ENCODE results near the gene EDARADD. TPM values are rescaled to one million over a fixed set of nuclear protein-coding genes. Genes with fewer than 3 reads are reported as not detected.

EDARADD gene
- total RNA-seq, 1 donor from 2014 or later: 0.43 TPM

DNA sequence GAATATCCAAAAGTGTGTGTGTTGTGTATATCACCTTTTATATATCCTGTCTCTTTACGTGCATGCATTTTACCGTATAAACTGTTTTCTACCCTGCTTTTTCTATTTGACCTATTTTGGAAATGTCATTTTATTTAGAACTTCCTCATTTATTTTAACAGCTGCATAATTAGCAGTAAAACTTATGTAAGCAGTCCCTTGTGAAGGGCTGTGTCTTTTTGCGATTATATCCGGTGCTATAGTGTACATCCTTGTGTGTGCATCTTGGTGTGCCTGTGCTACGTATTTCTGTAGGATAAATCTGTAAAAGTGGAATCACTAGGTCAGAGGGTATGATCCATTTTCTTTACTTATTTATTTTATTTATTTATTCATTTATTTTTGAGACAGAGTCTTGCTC, 136.9 kb downstream of the EDARADD start:
- intact Hi-C loops (cut with DNase I): no loop called here
- no peak for DNase-seq (ENCODE audit: low spot score)

DNA sequence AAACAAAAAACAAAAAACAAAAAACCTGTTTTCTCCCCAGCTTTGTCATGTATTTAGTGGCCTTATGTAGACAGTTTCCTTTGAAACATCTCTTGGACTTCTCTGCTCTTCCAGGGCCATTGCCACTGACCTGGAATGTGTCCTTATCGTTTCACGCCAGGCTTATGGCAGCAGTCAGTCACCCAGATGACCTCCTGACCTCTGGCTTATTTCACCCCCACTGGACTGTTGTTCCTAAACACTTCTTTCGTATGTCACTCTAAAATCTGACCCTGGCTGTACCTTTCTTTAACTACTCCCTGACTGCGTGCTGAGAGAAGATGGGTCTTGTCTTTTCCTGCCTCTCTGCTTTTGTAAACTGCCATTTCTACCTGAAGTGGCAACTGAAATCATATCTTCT, 138.8 kb downstream of the EDARADD start:
- intact Hi-C loops (cut with DNase I): no loop called here
- no peak for DNase-seq (ENCODE audit: low spot score)

DNA sequence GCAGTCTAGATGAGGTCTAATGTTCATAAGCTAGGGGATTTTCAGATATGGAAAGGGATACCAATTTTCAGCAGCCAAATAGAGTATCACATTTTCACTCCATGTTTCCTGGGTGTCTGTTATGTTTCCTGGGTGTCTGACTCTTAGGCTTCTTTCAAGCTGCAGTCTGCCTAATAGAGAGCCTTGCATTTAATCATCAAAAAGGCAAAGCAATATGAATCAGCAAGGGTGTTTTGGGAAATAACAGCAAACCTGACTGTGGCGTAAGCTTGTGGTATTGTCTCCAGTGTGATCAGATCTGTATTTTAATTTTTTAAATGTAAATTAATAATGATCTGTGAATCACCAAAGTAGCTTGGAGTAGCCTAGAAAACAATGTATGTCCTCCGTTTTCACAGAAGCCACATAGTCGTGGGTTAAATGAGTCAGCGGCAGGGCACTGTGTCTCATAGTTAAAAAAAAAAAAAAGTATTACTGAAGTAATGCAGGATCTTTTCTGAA, 140.1 kb downstream of the EDARADD start:
- intact Hi-C loops (cut with DNase I): no loop called here
- DNase-seq (ENCODE audit: low spot score): no peak

Other genes with a start within 250 kb of the EDARADD start
- 5.8 TPM for gene ERO1B, start 112.3 kb upstream of the EDARADD start, total RNA-seq
- 77.6 TPM for gene LGALS8, start 129.7 kb downstream of the EDARADD start, total RNA-seq
- 12.6 TPM for gene HEATR1, start 210.2 kb downstream of the EDARADD start, total RNA-seq